ENCODE data around the gene CBARP. TPM values are rescaled to one million over a fixed set of nuclear protein-coding genes. Genes with fewer than 3 reads are reported as not detected.

CBARP gene
- total RNA-seq, 1 donor from 2014 or later: 74.7 TPM

GRCh38 chr19:1239796-1240737, 2.3 kb upstream of the CBARP start:
- peaks cover 14% of the 10 kb centered on the region for H3K9me3 Mint-ChIP-seq (ENCODE audit: unreplicated experiment)
- peak overlapping the region; percentile 80 for H3K27ac Mint-ChIP-seq (ENCODE audit: unreplicated experiment)
- peaks cover 4% of the 10 kb centered on the region for H3K4me1 Mint-ChIP-seq (ENCODE audit: low read depth, unreplicated experiment)
- H3K4me3 Mint-ChIP-seq (ENCODE audit: unreplicated experiment): peak overlapping the region; percentile 80
- no peaks in the 10 kb centered on the region for H3K36me3 Mint-ChIP-seq (ENCODE audit: unreplicated experiment)
- DNase-seq: peak; percentile 95
- peak; percentile 92 for TF ChIP-seq CTCF (IDR thresholded peaks at IDR 0.05; ENCODE audit: partially characterized antibody, unreplicated experiment)
- peaks cover 17% of the 10 kb centered on the region for H3K27me3 Mint-ChIP-seq (ENCODE audit: unreplicated experiment)

GRCh38 chr19:1239420-1239795, 1.6 kb upstream of the CBARP start:
- no peak for DNase-seq
- TF ChIP-seq CTCF (IDR thresholded peaks at IDR 0.05; ENCODE audit: partially characterized antibody, unreplicated experiment): no peak
- Mint-ChIP-seq H3K27me3 (ENCODE audit: unreplicated experiment) (peaks cover 17% of the 10 kb centered on the region), H3K4me1 (ENCODE audit: low read depth, unreplicated experiment) (peaks cover 2% of the 10 kb centered on the region), H3K9me3 (ENCODE audit: unreplicated experiment) (peaks cover 14% of the 10 kb centered on the region), H3K27ac (ENCODE audit: unreplicated experiment) (peak overlapping the region; percentile 72), H3K4me3 (ENCODE audit: unreplicated experiment) (peak overlapping the region; percentile 75), H3K36me3 (ENCODE audit: unreplicated experiment) (no peaks in the 10 kb centered on the region)

- H3K9me3 Mint-ChIP-seq (ENCODE audit: unreplicated experiment): peaks cover 14% of the 10 kb centered on the region
- TF ChIP-seq CTCF (IDR thresholded peaks at IDR 0.05; ENCODE audit: partially characterized antibody, unreplicated experiment): no peak
- peak overlapping the region; percentile 75 for H3K4me3 Mint-ChIP-seq (ENCODE audit: unreplicated experiment)
- peaks cover 17% of the 10 kb centered on the region for H3K27me3 Mint-ChIP-seq (ENCODE audit: unreplicated experiment)
- no peaks in the 10 kb centered on the region for H3K36me3 Mint-ChIP-seq (ENCODE audit: unreplicated experiment)
- peak overlapping the region; percentile 72 for H3K27ac Mint-ChIP-seq (ENCODE audit: unreplicated experiment)
- DNase-seq: no peak
- peaks cover 2% of the 10 kb centered on the region for H3K4me1 Mint-ChIP-seq (ENCODE audit: low read depth, unreplicated experiment)
Measured at GRCh38 chr19:1238369-1239303, 831 bp upstream of the CBARP start.

GRCh38 chr19:1237027-1237659, 662 bp downstream of the CBARP start:
- peaks cover 6% of the 10 kb centered on the region for H3K4me1 Mint-ChIP-seq (ENCODE audit: low read depth, unreplicated experiment)
- no peak for DNase-seq
- peaks cover 18% of the 10 kb centered on the region for H3K9me3 Mint-ChIP-seq (ENCODE audit: unreplicated experiment)
- no peaks in the 10 kb centered on the region for H3K36me3 Mint-ChIP-seq (ENCODE audit: unreplicated experiment)
- no peak overlapping the region for H3K27ac Mint-ChIP-seq (ENCODE audit: unreplicated experiment)
- no peak for TF ChIP-seq CTCF (IDR thresholded peaks at IDR 0.05; ENCODE audit: partially characterized antibody, unreplicated experiment)
- H3K27me3 Mint-ChIP-seq (ENCODE audit: unreplicated experiment): peaks cover 20% of the 10 kb centered on the region
- H3K4me3 Mint-ChIP-seq (ENCODE audit: unreplicated experiment): peak overlapping the region; percentile 52

All from glutamatergic neuron (in vitro differentiated cells).